ENCODE measurements around the gene CATSPERZ.
A peak's percentile ranks its signal among the peaks of the same experiment; 100 is the strongest.

CATSPERZ gene, protein sequence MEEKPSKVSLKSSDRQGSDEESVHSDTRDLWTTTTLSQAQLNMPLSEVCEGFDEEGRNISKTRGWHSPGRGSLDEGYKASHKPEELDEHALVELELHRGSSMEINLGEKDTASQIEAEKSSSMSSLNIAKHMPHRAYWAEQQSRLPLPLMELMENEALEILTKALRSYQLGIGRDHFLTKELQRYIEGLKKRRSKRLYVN

GRCh38 chr11:64299847-64300648 is at the start of gene CATSPERZ:
TSS of gene CATSPERZ (plus strand) at chr11:64300358. CDS start at chr11:64300411, 53 bp downstream.
- no peak for TF ChIP-seq POLR2A (IDR thresholded peaks at IDR 0.05; ENCODE audit: extremely low read depth, insufficient read length)
- TF ChIP-seq, protein P1, sequence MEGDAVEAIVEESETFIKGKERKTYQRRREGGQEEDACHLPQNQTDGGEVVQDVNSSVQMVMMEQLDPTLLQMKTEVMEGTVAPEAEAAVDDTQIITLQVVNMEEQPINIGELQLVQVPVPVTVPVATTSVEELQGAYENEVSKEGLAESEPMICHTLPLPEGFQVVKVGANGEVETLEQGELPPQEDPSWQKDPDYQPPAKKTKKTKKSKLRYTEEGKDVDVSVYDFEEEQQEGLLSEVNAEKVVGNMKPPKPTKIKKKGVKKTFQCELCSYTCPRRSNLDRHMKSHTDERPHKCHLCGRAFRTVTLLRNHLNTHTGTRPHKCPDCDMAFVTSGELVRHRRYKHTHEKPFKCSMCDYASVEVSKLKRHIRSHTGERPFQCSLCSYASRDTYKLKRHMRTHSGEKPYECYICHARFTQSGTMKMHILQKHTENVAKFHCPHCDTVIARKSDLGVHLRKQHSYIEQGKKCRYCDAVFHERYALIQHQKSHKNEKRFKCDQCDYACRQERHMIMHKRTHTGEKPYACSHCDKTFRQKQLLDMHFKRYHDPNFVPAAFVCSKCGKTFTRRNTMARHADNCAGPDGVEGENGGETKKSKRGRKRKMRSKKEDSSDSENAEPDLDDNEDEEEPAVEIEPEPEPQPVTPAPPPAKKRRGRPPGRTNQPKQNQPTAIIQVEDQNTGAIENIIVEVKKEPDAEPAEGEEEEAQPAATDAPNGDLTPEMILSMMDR (IDR thresholded peaks at IDR 0.05; ENCODE audit: low read depth, low read length): no peak
- no peak for TF ChIP-seq MYC (IDR thresholded peaks at IDR 0.05; ENCODE audit: low read depth, low read length)
- TF ChIP-seq, protein P2, sequence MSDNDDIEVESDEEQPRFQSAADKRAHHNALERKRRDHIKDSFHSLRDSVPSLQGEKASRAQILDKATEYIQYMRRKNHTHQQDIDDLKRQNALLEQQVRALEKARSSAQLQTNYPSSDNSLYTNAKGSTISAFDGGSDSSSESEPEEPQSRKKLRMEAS (IDR thresholded peaks at IDR 0.05; ENCODE audit: low read depth, low read length): no peak
- peak within 1 kb of the TSS; percentile 28 for H3K4me3 ChIP-seq (ENCODE audit: low read depth, low read length)
- no peak for DNase-seq (ENCODE audit: low read depth)

- H3K4me3 ChIP-seq (ENCODE audit: low read depth, low read length): no peak overlapping the region
- DNase-seq (ENCODE audit: low read depth): peak; percentile 68
- TF ChIP-seq, protein P2 (IDR thresholded peaks at IDR 0.05; ENCODE audit: low read depth, low read length): no peak; the same call in 1 of the 2 replicates
- TF ChIP-seq, protein P1 (IDR thresholded peaks at IDR 0.05; ENCODE audit: low read depth, low read length): no peak
- TF ChIP-seq POLR2A (IDR thresholded peaks at IDR 0.05; ENCODE audit: extremely low read depth, insufficient read length): no peak
- no peak for TF ChIP-seq MYC (IDR thresholded peaks at IDR 0.05; ENCODE audit: low read depth, low read length)
Measured at GRCh38 chr11:64250415-64251015, 49.6 kb upstream of the CATSPERZ start.

GRCh38 chr11:64251016-64251752 is 49.0 kb upstream of the CATSPERZ start, which contains the start of gene PLCB3:
TSS of gene PLCB3 (plus strand) at chr11:64251530. CDS start at chr11:64251650, 120 bp downstream.
- DNase-seq (ENCODE audit: low read depth): peak; percentile 60
- peak within 1 kb of the TSS; percentile 60 for H3K4me3 ChIP-seq (ENCODE audit: low read depth, low read length)
- TF ChIP-seq POLR2A (IDR thresholded peaks at IDR 0.05; ENCODE audit: extremely low read depth, insufficient read length) (peak; percentile 44), MYC (IDR thresholded peaks at IDR 0.05; ENCODE audit: low read depth, low read length) (0 out of 2 replicates have a peak, but pooled peaks have one; percentile 4)
- TF ChIP-seq, protein P1 (IDR thresholded peaks at IDR 0.05; ENCODE audit: low read depth, low read length): peak; percentile 43
- TF ChIP-seq, protein P2 (IDR thresholded peaks at IDR 0.05; ENCODE audit: low read depth, low read length): no peak

DNA sequence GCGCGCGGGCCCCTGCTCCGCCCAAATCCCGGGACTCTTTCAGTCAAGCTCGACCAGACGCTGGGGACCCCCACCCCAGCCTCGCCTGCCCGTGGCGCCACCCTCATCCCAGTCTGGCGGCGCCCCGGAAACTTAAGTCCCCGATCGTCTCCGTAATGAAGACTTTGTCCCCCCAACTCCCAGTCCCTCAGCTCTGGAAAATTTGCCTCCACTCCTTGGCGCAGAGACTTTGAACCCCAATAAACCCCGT is 48.5 kb upstream of the CATSPERZ start:
- peak overlapping the region; percentile 60 for H3K4me3 ChIP-seq (ENCODE audit: low read depth, low read length)
- no peak for DNase-seq (ENCODE audit: low read depth)
- no peak for TF ChIP-seq POLR2A (IDR thresholded peaks at IDR 0.05; ENCODE audit: extremely low read depth, insufficient read length)
- TF ChIP-seq, protein P1 (IDR thresholded peaks at IDR 0.05; ENCODE audit: low read depth, low read length): no peak
- TF ChIP-seq, protein P2 (IDR thresholded peaks at IDR 0.05; ENCODE audit: low read depth, low read length): no peak
- no peak for TF ChIP-seq MYC (IDR thresholded peaks at IDR 0.05; ENCODE audit: low read depth, low read length)
